NCI-H526 treated with DMSO at 0.1 percent for 48 hours (cell line): Measurements from ENCODE around the gene EFCC1.
A peak's percentile ranks its signal among the peaks of the same experiment; 100 is the strongest.

ENCODE experiments used
- DNase-seq: peaks from one replicate; lab custom pipeline; 2025; lab: John Stamatoyannopoulos, UW

The EFCC1 gene

GRCh38 chr3:128994581-128995546 lies 6.2 kb upstream of the EFCC1 start:
- DNase-seq: no peak

- no peak for DNase-seq
These were observed 5.4 kb upstream of the EFCC1 start for GRCh38 chr3:128995737-128996136.

GRCh38 chr3:128996200-128996599 lies 4.9 kb upstream of the EFCC1 start:
- no peak for DNase-seq

GRCh38 chr3:128996726-128997125 lies 4.4 kb upstream of the EFCC1 start:
- DNase-seq: no peak

- no peak for DNase-seq
These were observed 3.5 kb upstream of the EFCC1 start for GRCh38 chr3:128997486-128998133.

- DNase-seq: no peak
These were observed 2.5 kb upstream of the EFCC1 start for GRCh38 chr3:128998561-128998960.

- no peak for DNase-seq
These were observed 2.0 kb upstream of the EFCC1 start for GRCh38 chr3:128999102-128999501.

- DNase-seq: no peak
These were observed 383 bp upstream of the EFCC1 start for GRCh38 chr3:129000742-129001100.

- no peak for DNase-seq
These were observed 885 bp downstream of the EFCC1 start for GRCh38 chr3:129001806-129002572.

GRCh38 chr3:129002573-129003569 lies 1.8 kb downstream of the EFCC1 start:
- no peak for DNase-seq

GRCh38 chr3:129003578-129004112 lies 2.5 kb downstream of the EFCC1 start:
- DNase-seq: peak; percentile 24

GRCh38 chr3:129004639-129005295 lies 3.7 kb downstream of the EFCC1 start:
- no peak for DNase-seq

GRCh38 chr3:129005526-129006303 lies 4.6 kb downstream of the EFCC1 start:
- no peak for DNase-seq

- DNase-seq: no peak
These were observed 5.8 kb downstream of the EFCC1 start for GRCh38 chr3:129006864-129007263.

GRCh38 chr3:129007792-129008191 lies 6.7 kb downstream of the EFCC1 start:
- DNase-seq: no peak

- DNase-seq: no peak
These were observed 8.2 kb downstream of the EFCC1 start for GRCh38 chr3:129009266-129009665.

GRCh38 chr3:129010310-129010956 lies 9.3 kb downstream of the EFCC1 start:
- no peak for DNase-seq

GRCh38 chr3:129013491-129013891 lies 12.4 kb downstream of the EFCC1 start:
- no peak for DNase-seq

- DNase-seq: no peak
These were observed 13.0 kb downstream of the EFCC1 start for GRCh38 chr3:129014148-129014547.
